CD1c-positive myeloid dendritic cell (primary cell): ENCODE data around the gene ZNF746.

Experiments used
- DNase-seq: peaks from one replicate; pipeline ENCODE4 v3.0.0-alpha.2; 2016; ENCODE audit errors: extremely low spot score

ZNF746 gene

DNA sequence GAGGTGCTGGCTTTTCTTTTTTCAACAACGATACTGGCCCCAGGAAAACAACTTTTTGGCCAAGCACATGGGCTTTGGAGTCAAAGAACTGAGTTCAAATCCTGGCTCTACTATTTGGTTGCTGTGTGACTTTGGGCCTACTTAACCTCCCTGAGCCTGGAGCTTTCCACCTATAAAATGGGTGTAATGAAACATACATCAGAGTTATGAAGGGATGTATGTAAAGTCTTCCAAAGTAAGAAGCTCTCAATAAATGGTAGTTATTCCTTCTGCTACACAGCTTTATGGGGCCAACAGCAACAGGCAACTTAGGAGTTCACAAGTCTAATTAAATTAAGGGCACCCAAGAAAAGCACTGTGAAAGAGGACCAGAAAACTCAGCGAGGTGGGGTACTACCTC, 69.7 kb downstream of the ZNF746 start:
- no peak for DNase-seq

DNA sequence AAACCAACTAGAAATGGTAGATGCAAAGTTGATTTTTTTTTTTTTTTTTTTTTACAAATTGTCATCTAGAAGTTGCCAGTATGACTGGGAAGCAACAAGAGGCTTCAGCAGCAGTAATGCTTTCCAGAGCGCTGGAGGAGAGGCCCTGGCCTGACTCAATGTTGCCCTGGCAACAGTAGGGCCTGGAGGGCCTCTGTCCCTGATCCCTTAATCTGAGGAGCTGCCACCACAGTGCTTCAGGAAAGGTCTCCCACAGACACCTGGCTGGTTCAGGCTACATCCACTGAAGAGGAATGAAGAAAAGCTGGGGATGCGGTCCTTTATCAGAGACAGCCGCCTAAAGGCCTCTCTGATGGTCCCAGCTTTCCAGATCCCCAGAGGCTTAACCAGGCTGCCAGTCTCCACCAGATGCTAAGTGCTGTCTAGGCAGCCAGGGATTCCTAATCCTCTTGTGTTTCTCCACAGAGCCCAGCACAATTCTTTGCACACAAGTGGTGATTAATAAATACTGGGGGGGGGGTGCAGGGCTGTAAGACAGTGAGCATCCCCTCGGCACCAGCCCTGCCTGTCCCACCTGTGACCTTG, 70.4 kb downstream of the ZNF746 start:
- DNase-seq, result no peak

DNA sequence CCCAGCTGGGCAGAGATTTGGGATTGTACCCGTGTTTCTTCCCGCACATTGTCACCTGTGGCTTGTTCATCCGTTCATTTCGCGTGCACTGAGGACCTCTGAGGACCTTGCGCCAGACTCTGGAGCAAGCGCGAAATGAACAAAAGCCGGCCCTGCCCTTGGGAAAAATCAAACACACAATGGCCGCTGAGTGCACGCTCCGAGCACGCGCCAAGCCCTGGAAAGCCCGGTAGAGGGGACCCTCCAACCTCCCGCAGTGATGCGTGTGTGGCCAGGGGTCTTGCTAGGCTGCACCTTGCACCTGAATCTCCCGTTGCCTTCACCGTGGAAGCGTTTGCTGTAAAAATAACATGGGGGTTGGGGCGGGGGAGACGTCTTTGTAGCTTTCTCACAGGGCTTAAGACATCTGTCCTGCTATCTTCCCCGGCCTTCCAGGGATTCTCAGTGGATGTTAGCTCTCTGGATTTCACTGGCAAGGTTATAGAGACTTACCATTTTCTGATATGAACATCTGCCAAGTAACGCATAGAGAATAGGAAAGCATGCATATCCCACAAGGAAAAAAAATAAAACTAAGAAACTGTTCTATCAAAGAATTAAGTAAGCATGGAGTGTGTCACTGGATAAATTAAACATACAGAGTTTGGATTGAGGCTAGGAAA, 74.0 kb downstream of the ZNF746 start:
- DNase-seq, result no peak

DNA sequence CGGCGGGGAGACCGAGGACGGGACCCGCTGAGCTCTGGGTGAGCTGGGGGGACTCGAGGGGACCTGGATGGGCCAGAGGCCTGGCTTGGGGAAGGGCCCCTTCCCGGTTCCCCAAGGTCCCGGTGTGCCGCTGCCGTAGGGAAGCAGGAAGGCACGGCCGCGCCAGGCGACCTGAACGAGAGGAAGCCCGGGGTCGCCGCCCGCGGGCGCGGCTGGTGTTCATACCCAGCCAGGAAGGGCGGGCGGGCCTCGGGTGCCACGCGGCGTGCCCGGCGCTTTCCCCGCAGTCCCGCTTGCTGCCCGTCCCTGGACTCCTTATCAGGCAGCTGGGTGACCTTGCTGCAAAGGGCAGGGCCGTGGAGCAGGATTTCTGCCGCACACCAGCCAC, 74.7 kb downstream of the ZNF746 start:
- DNase-seq, result peak; percentile 6
